Measurements from ENCODE around the gene LRMDA.

The LRMDA gene

DNA sequence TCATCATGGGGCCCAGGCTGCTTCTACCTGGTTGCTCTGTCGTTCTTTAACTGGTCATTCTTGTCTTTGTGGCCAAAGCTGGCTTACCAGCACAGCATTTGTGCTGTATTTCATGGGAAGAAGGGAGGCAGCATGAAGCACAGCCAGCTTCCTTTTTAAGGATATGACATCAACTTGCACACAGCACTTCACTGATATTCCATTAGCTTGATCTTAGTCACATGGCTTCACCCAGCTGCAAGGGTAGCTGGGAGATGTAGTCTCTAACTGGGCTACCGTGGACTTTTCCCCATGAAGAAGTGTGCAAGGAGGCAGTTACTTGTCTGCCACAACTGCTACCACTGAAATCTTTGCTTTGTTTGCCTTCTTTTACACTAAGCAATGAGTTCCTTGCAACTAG is 525.2 kb downstream of the LRMDA start:
- CTCF ChIA-PET, result interaction anchor here (1.3 kb wide), 1 partner anchor 23 kb away, joined by 3 read pairs; no protein-coding TSS in a partner anchor
- TF ChIP-seq, protein P1, sequence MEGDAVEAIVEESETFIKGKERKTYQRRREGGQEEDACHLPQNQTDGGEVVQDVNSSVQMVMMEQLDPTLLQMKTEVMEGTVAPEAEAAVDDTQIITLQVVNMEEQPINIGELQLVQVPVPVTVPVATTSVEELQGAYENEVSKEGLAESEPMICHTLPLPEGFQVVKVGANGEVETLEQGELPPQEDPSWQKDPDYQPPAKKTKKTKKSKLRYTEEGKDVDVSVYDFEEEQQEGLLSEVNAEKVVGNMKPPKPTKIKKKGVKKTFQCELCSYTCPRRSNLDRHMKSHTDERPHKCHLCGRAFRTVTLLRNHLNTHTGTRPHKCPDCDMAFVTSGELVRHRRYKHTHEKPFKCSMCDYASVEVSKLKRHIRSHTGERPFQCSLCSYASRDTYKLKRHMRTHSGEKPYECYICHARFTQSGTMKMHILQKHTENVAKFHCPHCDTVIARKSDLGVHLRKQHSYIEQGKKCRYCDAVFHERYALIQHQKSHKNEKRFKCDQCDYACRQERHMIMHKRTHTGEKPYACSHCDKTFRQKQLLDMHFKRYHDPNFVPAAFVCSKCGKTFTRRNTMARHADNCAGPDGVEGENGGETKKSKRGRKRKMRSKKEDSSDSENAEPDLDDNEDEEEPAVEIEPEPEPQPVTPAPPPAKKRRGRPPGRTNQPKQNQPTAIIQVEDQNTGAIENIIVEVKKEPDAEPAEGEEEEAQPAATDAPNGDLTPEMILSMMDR (IDR thresholded peaks at IDR 0.05; ENCODE audit: control extremely low read depth, extremely low read depth, low read depth, missing control alignments), result no peak
- POLR2A ChIA-PET, result no interaction called here
- DNase-seq (ENCODE audit: extremely low spot score), result no peak

DNA sequence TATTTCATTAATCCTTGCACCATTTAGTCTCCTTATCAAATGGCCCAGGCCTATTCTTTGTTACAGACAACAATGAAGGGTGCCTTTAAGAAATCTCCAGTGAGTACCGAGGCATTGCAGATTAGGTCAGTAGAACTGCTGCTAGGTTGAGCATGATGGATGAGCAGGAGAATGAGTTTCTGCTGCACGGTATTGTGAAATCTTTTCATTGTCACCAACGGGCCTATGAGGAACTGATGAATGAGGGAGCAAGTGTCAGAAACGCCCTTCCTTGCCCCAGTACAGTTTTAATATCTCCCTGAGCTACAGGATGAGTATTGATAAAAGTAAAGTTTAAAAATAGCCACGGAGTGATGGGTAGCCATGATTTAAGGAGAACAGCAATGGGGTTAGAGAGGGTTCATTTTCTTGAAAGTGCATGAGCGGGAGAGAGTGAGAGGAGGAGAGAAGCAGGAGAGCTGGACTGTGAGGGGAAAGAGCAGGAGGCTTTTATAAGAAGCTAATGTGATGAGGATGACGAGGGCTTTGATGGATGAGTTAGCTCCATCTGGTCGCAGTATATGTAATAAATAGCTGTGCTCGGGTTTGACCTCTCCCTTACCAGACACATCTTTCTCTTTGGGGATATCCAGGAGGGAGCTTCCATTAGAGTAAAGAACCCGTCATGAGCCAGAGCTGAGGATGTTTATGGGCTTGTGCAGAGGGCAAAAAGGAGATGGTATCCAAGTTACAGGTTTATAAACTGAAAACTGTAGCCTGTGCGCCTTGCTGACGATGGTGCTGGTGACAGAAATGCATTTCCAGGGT is 526.1 kb downstream of the LRMDA start:
- ChIA-PET POLR2A (no interaction called here), CTCF (interaction anchor here (1.3 kb wide), 1 partner anchor 13 kb away, joined by 3 read pairs; no protein-coding TSS in a partner anchor)
- TF ChIP-seq, protein P1 (IDR thresholded peaks at IDR 0.05; ENCODE audit: control extremely low read depth, extremely low read depth, low read depth, missing control alignments), result no peak
- DNase-seq (ENCODE audit: extremely low spot score), result no peak

DNA sequence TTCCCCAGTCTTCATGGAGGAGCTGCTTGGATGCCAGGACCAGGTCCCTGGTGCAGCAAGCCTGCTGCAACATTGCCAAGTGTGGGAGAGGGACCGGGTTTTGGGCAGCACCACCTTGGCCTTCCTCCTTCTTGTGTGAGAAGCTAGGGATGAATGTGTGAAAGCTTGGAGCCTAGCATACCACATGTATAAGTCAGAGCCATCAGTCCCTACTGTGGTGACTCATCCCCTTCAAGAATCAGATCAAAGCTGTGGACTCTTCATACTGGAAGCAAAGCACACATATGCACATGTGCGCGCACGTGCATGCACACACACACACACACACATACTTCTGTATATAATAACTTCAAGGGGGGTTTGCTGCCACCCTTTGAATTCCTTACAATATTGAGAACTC is 527.8 kb downstream of the LRMDA start:
- ChIA-PET POLR2A (no interaction called here), CTCF (no interaction called here)
- DNase-seq (ENCODE audit: extremely low spot score), result no peak
- TF ChIP-seq, protein P1 (IDR thresholded peaks at IDR 0.05; ENCODE audit: control extremely low read depth, extremely low read depth, low read depth, missing control alignments), result no peak

DNA sequence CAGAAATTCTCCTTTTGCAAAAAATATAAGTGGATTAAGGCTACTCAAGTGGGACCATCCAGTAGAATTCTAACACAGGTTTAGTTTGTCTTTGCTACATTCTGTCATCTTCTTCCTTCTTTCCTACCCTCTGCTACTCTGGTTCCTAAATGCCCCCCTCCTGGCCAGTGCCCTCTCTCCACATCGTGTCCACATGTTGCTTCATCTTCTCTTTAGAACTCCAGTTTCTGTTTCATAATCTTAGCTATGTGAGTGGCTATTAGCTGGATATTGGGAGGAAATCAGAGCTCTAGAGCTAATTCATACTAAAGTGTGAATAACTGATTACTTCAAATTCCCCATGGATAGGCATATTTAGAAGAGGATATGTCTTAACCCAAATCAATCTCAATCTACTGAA is 528.5 kb downstream of the LRMDA start:
- ChIA-PET CTCF (interaction anchor here (0.9 kb wide), 1 partner anchor 16 kb away, joined by 4 read pairs; no protein-coding TSS in a partner anchor), POLR2A (no interaction called here)
- TF ChIP-seq, protein P1 (IDR thresholded peaks at IDR 0.05; ENCODE audit: control extremely low read depth, extremely low read depth, low read depth, missing control alignments), result no peak
- no peak for DNase-seq (ENCODE audit: extremely low spot score)

DNA sequence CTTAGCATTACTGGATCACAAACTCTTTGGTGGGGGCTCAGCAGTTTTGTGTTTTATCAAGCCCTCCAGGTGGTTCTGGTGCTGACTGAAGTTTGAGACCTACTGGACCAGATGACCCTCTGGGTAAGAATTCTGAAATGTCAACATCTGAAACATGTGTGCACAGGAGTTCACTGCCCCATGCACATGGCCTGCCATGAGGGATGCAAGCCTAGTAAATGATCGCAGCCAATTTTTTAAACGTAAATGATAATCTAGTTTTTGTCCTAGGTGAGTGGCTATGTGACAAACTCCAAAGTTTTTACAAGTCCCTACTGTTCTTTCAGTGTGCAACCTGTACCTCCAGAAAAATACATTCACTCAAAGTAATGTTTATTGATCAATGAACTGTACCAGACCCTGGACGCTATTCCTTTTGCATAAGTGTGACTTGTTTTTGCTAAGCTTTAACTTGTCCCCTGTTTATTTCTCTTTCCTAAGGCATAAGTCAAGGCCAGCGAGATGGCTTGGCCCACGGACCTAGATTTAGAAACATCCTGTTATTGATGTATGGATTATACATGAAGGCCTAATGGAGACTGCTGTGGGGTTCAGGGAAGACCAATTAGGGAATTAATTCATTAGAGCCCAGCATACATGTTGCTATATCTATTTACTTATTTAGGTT is 531.1 kb downstream of the LRMDA start:
- TF ChIP-seq, protein P1 (IDR thresholded peaks at IDR 0.05; ENCODE audit: control extremely low read depth, extremely low read depth, low read depth, missing control alignments), result no peak
- no peak for DNase-seq (ENCODE audit: extremely low spot score)
- POLR2A ChIA-PET, result no interaction called here
- CTCF ChIA-PET, result no interaction called here

DNA sequence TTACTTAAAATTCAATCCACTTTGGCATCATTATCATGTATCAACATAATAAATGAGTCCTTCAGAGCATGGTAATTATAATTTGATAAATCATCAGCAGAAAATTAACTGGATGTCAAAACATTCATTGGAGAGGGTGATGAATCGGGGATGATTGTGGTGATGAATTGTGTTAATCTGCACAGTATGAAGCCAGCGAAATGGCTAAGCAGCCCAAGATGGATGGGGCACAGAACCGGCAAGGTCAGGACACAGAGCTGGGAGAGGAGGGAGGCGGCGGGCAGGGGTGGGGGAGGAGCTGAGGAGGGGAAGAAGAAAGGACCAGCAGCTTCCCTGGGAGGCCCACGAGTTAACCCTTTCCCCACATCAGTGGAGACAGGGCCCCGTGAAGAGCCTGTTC is 536.1 kb downstream of the LRMDA start:
- DNase-seq (ENCODE audit: extremely low spot score), result no peak
- ChIA-PET CTCF (no interaction called here), POLR2A (no interaction called here)
- TF ChIP-seq, protein P1 (IDR thresholded peaks at IDR 0.05; ENCODE audit: control extremely low read depth, extremely low read depth, low read depth, missing control alignments), result no peak

Data from GM10248 (cell line).